Pancreas (tissue), 10 donors: ENCODE data around the gene PCDH11X. TPM values are rescaled to one million over a fixed set of nuclear protein-coding genes. Genes with fewer than 3 reads are reported as not detected.
"Not testable (repeated sequence)": the region's sequence is repeated elsewhere in the genome, so short reads cannot be mapped to it uniquely, and the experiment has no call there.

ENCODE experiments used
- ATAC-seq, 4 donors: fragments of 200-7000 bp; cut with Tn5 transposase; one replicate each; pipeline versions ENCODE4 v1.8.0 to v1.9.1; 2020; ENCODE audit warnings: mild to moderate bottlenecking in 4 of 4, moderate library complexity in 4 of 4
- DNase-seq, 6 donors: peaks; one replicate each; pipeline ENCODE4 v3.0.0-alpha.2; 2020
- FAIRE-seq: peaks from 2 replicates; lab custom pipeline; 2012; peaks lifted over from hg19 to GRCh38; lab: Jason Lieb, UNC
- H3K27ac ChIP-seq, 4 donors: fragments of 200-600 bp; sonication (generic); 1 replicate in 3 of 4; 2 replicates in 1 of 4; pipeline versions ENCODE4 v1.5.0 to v1.8.0; 2020
- H3K27me3 ChIP-seq, 4 donors: fragments of 200-600 bp; one replicate each; pipeline ENCODE4 v1.8.0; 2021
- H3K36me3 ChIP-seq, 3 donors: fragments of 200-600 bp; sonication (generic) in 1 of 3; one replicate each; pipeline versions ENCODE4 v1.5.0 to v1.8.0; 2020 to 2021
- H3K4me1 ChIP-seq, 3 donors: fragments of 200-600 bp; one replicate each; pipeline ENCODE4 v1.8.0; 2021
- H3K4me3 ChIP-seq, 4 donors: fragments of 200-600 bp; sonication (generic) in 2 of 4; one replicate each; pipeline versions ENCODE4 v1.5.0 to v1.8.0; 2020 to 2021
- H3K9me3 ChIP-seq, 4 donors: fragments of 200-600 bp; one replicate each; pipeline ENCODE4 v1.8.0; 2021
- WGBS, 2 donors: extraction: QIAGEN DNeasy Blood & Tissue Kit; methylation state at CpG; one replicate each; pipeline ENCODE4 v1.1.7; 2013; 5-methylcytosine and 5-hydroxymethylcytosine counted together
- intact Hi-C, 3 donors: fragments of 100-400 bp; cut with DNase I; formaldehyde crosslinking; loops; one replicate each; pipeline versions ENCODE4 v1.11.1 to v1.14.2; 2022
- polyA plus RNA-seq, 2 donors: library from polyadenylated mRNA; stranded (reverse); fragments of 200-250 nt; gene quantifications; one replicate each; pipeline ENCODE4 v1.2.3, GENCODE V29; 2013
- total RNA-seq, 6 donors: library from RNA; stranded (reverse); fragmentation: NEBNext Ultra II Directional in 4 of 6; extraction: Animal tissue kit (Norgen Biotek cat#: 25700) in 4 of 6; gene quantifications; one replicate each; pipeline versions ENCODE4 v1.2.1 to v1.2.4, GENCODE V29; 2021 to 2023
- donor health status: healthy with polysubstance abuse.
- donor health status: DM: no; HTN: no; CAD: no; lungs with moderate emphysema.
- donor health status: DM: no; HTN: no; CAD: no.
- donor health status: control.
- donor health status: control.
- donor health status: Bipolar disorder and iron deficiency.
- donor health status: DM: yes; HTN: yes; CAD: no.
- donor health status: DM: no; HTN: no; CAD: no.
- donor health status: DM: no; HTN: no; CAD: no.
- donor health status: DM: yes; HTN: yes; CAD: no.

The PCDH11X gene
- total and polyA plus RNA-seq, 8 donors, result 0.02 to 0.06 TPM; not detected in 6

GRCh38 chrX:91817537-91817936 is 38.4 kb downstream of the PCDH11X start:
- H3K27ac ChIP-seq, ATAC-seq, H3K36me3 ChIP-seq, H3K4me1 ChIP-seq, intact Hi-C loops, H3K27me3 ChIP-seq, H3K4me3 ChIP-seq, FAIRE-seq, H3K9me3 ChIP-seq, DNase-seq: not testable (repeated sequence)
- 52 to 54% methylated on average over 3 of the region's 3 CpGs for WGBS, 2 donors

- FAIRE-seq, DNase-seq, H3K4me3 ChIP-seq, H3K27me3 ChIP-seq, intact Hi-C loops, H3K4me1 ChIP-seq, ATAC-seq, H3K9me3 ChIP-seq, H3K36me3 ChIP-seq, H3K27ac ChIP-seq: not testable (repeated sequence)
- 83 to 84% methylated on average over 18 to 24 of the region's 24 CpGs for WGBS, 2 donors
Observed at GRCh38 chrX:91825321-91825720, 46.1 kb downstream of the PCDH11X start.
